OCI-LY1 (cell line): Measurements from ENCODE around the gene SERPINB13.

Source experiments
- EZH2 ChIP-seq: fragments of 200-600 bp; sonication (generic), shearing (Covaris generic); IDR thresholded peaks from 2 replicates; pipeline ENCODE4 v1.8.0; 2017; ENCODE audit warnings: borderline replicate concordance, mixed run types, mild to moderate bottlenecking, antibody characterized with exemption, low read length, moderate library complexity, mixed read lengths
- TF ChIP-seq, protein P1 (sequence below): fragments of 200-600 bp; sonication (generic), shearing (Covaris generic); IDR thresholded peaks from 2 replicates; pipeline ENCODE4 v1.5.1; 2017; ENCODE audit warnings: mild to moderate bottlenecking, antibody characterized with exemption, low read length, moderate library complexity, mixed read lengths

DNA sequence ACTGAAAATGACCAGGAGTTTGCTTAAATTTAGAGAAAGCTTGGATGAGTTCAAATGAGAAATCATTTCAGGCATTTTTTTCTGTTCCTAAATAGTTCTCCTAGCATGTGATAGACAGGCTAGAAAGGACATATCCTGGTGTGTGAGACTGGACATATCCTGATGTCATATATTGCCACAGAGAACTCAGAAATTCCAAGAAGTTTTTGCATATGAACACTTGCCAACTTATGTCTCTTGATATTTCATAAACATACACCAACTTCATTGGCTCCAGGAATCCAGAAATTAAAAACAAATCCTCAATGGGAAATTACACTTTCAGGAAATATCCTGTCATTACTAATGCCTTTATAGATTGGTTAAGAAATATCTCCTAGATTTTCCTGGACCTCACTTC is 59.8 kb downstream of the SERPINB13 start:
- TF ChIP-seq, protein P1, sequence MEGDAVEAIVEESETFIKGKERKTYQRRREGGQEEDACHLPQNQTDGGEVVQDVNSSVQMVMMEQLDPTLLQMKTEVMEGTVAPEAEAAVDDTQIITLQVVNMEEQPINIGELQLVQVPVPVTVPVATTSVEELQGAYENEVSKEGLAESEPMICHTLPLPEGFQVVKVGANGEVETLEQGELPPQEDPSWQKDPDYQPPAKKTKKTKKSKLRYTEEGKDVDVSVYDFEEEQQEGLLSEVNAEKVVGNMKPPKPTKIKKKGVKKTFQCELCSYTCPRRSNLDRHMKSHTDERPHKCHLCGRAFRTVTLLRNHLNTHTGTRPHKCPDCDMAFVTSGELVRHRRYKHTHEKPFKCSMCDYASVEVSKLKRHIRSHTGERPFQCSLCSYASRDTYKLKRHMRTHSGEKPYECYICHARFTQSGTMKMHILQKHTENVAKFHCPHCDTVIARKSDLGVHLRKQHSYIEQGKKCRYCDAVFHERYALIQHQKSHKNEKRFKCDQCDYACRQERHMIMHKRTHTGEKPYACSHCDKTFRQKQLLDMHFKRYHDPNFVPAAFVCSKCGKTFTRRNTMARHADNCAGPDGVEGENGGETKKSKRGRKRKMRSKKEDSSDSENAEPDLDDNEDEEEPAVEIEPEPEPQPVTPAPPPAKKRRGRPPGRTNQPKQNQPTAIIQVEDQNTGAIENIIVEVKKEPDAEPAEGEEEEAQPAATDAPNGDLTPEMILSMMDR: no peak
- no peak for TF ChIP-seq EZH2
